Activated CD8-positive, alpha-beta memory T cell treated with anti-CD3 and anti-CD28 coated beads for 48 hours (primary cell): ENCODE results near the gene LMBR1.
"Not testable (repeated sequence)": the region's sequence is repeated elsewhere in the genome, so short reads cannot be mapped to it uniquely, and the experiment has no call there.

Experiments
- DNase-seq, 3 experiments: peaks; one replicate each; pipeline ENCODE4 v3.0.0-alpha.2; 2020; ENCODE audit warnings: low read depth in 2 of 3, low spot score in 2 of 3

LMBR1 gene

GRCh38 chr7:156892821-156893706 lies at the start of gene LMBR1:
TSS of gene LMBR1 (minus strand) at chr7:156893183. CDS start at chr7:156892993, 190 bp downstream.
- peak; percentile 87 to 92 (median 90) for DNase-seq

- DNase-seq = no peak
Observed at GRCh38 chr7:156942708-156943090, 49.7 kb upstream of the LMBR1 start.

GRCh38 chr7:156941393-156942182 lies 48.6 kb upstream of the LMBR1 start:
- no peak for DNase-seq

GRCh38 chr7:156940421-156941122 lies 47.6 kb upstream of the LMBR1 start:
- DNase-seq = no peak

- DNase-seq = not testable (repeated sequence)
Observed at GRCh38 chr7:156936766-156937165, 43.8 kb upstream of the LMBR1 start.

- DNase-seq = no peak
Observed at GRCh38 chr7:156935250-156935649, 42.3 kb upstream of the LMBR1 start.

GRCh38 chr7:156932006-156932405 lies 39.0 kb upstream of the LMBR1 start:
- no peak for DNase-seq

- DNase-seq = no peak
Observed at GRCh38 chr7:156929789-156930539, 37.0 kb upstream of the LMBR1 start.

- no peak for DNase-seq
Observed at GRCh38 chr7:156928406-156928747, 35.4 kb upstream of the LMBR1 start.

- DNase-seq = no peak
Observed at GRCh38 chr7:156927571-156928405, 34.8 kb upstream of the LMBR1 start.

- DNase-seq = not testable (repeated sequence)
Observed at GRCh38 chr7:156925821-156926220, 32.8 kb upstream of the LMBR1 start.

GRCh38 chr7:156922304-156922703 lies 29.3 kb upstream of the LMBR1 start:
- DNase-seq = not testable (repeated sequence)

- DNase-seq = not testable (repeated sequence)
Observed at GRCh38 chr7:156920487-156921373, 27.7 kb upstream of the LMBR1 start.

GRCh38 chr7:156920076-156920475 lies 27.1 kb upstream of the LMBR1 start:
- DNase-seq = no peak

- no peak for DNase-seq
Observed at GRCh38 chr7:156919132-156919713, 26.2 kb upstream of the LMBR1 start.

- no peak for DNase-seq
Observed at GRCh38 chr7:156918635-156919034, 25.7 kb upstream of the LMBR1 start.

GRCh38 chr7:156909574-156910252 lies 16.7 kb upstream of the LMBR1 start:
- DNase-seq = not testable (repeated sequence)

- DNase-seq = no peak
Observed at GRCh38 chr7:156907656-156908055, 14.7 kb upstream of the LMBR1 start.
